Fibroblast of skin of back (primary cell): Measurements from ENCODE around the gene AIG1. TPM values are rescaled to one million over a fixed set of nuclear protein-coding genes. Genes with fewer than 3 reads are reported as not detected.
"Not testable (repeated sequence)": the region's sequence is repeated elsewhere in the genome, so short reads cannot be mapped to it uniquely, and the experiment has no call there.

ENCODE experiments used
- DNase-seq: peaks from one replicate; pipeline ENCODE4 v3.0.0-alpha.2; 2013
- polyA plus RNA-seq, 2 experiments: library from polyadenylated mRNA; unstranded; fragments of 120-200 nt; gene quantifications; one replicate each; pipeline ENCODE4 v1.2.1, GENCODE V29; 2013; ENCODE audit not compliant: insufficient read length in 2 of 2

AIG1 gene, protein sequence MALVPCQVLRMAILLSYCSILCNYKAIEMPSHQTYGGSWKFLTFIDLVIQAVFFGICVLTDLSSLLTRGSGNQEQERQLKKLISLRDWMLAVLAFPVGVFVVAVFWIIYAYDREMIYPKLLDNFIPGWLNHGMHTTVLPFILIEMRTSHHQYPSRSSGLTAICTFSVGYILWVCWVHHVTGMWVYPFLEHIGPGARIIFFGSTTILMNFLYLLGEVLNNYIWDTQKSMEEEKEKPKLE
- 19.4 TPM for polyA plus RNA-seq (2013, experiment 1 of 2; ENCODE audit: insufficient read length)
- 24.7 TPM for polyA plus RNA-seq (2013, experiment 2 of 2; ENCODE audit: insufficient read length)

DNA sequence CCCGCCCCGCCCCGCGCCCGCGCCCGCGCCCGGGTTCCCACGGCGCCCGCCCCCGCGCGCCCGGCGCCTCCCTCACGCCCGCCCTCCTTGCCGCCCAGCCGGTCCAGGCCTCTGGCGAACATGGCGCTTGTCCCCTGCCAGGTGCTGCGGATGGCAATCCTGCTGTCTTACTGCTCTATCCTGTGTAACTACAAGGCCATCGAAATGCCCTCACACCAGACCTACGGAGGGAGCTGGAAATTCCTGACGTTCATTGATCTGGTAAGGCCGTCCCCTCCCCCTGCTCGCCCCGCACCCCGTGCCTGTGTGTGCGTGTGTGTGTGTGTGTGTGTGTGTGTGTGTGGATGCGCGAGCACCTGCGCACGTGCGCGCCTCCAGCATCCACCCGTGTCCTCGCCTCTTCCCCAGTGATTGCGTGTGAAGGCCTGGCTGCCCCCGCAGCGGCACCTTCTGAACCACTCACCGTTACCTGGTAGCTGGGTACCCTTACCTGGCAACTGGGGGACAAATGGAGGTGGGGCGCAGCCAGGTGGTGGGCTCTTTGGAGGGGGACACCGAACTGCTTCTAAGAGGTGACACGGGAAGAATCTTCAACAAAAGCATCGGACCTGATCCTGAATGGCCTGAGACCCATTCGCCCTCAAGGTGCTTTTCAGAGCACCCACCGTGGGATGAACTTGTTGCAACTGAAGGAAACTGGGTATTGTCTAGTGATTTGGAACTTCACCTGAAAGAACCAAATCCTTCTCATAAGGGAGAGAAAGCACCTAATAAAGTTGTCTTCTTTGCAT is at the start of gene AIG1:
Gene AIG1, plus strand, starts transcription at position 84 of the 791 bp plus-strand sequence. Its CDS starts 37 bp downstream, at position 121.
- DNase-seq: no peak

- peak; percentile 7 for DNase-seq
Measured at GRCh38 chr6:143014764-143015163, 45.9 kb upstream of the AIG1 start.

DNA sequence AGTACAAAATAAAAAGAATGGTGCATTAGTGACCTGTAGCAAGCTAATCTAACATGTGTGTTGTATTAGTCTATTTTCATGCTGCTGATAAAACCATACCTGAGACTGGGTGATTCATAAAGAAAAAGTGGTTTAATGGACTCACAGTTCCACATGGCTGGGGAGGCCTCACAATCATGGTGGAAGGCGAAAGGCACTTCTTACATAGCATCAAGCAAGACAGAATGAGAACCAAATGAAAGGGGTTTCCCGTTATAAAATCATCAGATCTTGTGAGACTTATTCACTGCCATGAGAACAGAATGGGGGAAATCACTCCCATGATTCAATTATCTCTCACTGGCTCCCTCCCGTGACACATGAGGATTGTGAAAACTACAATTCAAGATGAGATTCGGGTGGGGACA is 45.4 kb upstream of the AIG1 start:
- DNase-seq: no peak

GRCh38 chr6:143018955-143019354 is 41.7 kb upstream of the AIG1 start:
- DNase-seq: no peak

- DNase-seq: not testable (repeated sequence)
Measured at GRCh38 chr6:143020862-143021261, 39.8 kb upstream of the AIG1 start.

DNA sequence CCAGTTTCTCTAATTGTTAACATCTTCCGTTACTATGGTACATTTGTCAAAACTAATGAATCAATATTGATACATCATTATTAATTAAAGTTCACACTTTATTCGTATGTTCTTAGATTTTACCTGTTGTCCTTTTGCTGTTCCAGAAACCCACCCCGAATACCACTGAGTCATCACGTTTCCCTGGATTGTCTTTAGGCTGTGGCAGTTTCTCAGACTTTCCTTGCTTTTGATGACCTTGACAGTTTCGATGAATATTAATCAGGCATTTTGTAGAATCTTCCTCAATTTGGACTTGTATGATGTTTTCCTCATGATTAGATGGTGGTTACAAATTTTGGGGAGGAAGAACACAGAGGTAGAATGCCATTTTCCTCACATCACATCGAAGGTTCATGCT is 39.1 kb upstream of the AIG1 start:
- no peak for DNase-seq

DNA sequence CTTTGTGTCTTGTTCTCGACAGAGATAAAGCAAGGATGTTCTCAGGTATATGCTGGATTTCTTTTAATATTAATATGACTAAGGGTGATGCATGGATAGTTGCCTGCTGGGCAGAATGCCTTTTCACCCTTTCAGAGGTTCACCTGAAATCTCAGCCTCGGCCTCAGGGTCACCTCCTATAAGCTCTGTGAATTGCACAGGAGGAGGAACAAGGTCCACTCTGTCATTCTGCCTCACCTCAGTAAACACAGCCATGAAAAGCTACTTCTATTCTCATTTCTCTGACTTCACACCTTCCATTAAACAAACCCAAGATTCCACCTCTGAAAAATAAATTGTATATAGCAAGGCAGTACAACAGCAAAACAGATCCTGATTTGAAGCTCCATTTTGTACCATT is 38.1 kb upstream of the AIG1 start:
- no peak for DNase-seq

DNA sequence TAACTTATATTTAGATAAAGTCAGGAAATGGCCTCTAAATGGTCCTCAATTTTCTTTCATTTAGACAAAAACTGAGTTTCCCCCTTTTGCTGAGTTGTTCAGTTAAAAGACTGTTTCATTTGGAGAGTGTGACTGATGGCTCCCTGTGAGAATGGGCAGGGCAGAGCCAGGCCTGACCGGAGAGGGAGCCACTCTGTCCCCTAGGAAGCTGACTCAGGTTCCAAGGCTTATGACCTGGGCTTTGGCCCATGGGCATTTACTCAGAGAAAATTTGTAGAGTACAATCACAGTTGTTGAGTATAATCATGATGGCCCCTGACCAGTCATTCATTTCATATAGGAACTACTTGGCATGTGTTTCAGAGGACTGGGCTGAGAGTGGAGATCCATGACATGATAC is 37.0 kb upstream of the AIG1 start:
- DNase-seq: no peak

GRCh38 chr6:143024977-143025376 is 35.7 kb upstream of the AIG1 start:
- no peak for DNase-seq

DNA sequence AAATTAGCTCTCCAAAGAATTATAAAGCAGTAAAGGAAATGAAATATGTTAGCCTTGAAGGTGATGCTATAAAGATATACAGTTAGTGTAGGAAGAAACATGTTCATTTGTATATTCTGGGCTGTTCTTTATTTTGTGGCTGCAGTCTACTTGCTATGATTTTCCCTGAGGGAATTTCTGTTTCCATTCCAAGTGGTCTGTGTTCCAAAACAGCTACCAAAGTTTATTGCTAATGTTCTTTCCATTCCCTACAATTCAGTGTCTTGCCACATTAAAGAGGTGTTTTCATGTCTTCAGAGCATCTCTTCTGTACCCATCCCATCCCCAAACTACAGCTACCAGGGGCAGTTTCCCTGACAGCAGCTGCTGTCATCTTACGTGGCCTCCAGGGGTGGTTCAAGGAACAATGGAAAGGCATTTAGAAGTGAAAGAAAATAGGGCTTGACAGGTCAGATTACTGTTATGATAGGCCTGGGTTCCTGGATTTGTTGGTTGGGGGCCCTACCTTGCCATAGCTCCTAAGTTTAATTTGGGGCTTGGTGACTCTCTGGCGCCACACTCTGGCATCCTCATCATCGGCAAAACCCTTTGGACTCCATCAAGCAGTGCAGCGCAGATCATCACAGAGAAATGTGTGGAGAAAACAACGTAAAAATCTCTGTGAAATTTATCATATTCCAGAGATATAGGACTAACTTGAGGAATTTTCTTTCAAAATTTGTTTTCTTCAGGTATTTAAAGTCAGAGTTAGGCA is 33.8 kb upstream of the AIG1 start:
- peak; percentile 26 for DNase-seq

DNA sequence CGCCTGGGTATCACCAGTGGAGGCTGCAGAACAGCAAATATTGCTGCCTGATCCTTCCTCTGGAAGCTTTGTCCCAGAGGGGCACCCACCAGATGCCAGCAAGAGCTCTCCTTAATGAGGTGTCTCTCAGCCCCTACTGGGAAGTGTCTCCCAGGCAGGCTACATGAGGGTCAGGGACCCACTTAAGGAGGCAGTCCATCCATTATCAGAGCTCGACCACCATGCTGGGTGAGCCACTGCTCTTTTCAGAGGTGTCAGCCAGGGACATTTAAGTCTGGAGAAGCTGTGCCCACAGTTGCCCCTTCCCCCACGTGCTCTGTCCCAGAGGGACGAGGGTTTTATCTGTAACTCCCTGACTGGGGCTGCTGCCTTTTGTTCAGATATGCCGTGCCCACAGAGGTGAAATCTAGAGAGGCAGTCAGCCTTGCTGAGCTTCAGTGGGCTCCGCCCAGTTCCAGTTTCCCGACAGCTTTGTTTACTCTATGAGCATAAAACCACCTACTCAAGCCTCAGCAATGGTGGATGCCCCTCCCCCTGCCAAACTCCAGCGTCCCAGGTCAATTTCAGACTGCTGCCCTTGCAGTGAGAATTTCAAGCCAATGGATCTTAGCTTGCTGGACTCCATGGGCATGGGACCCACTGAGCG is 25.9 kb upstream of the AIG1 start:
- DNase-seq: no peak

- no peak for DNase-seq
Measured at GRCh38 chr6:143037470-143037869, 23.2 kb upstream of the AIG1 start.

GRCh38 chr6:143038833-143039232 is 21.9 kb upstream of the AIG1 start:
- DNase-seq: no peak

- DNase-seq: no peak
Measured at GRCh38 chr6:143039548-143039947, 21.1 kb upstream of the AIG1 start.

- no peak for DNase-seq
Measured at GRCh38 chr6:143040018-143040417, 20.7 kb upstream of the AIG1 start.

- not testable (repeated sequence) for DNase-seq
Measured at GRCh38 chr6:143044345-143044744, 16.3 kb upstream of the AIG1 start.

DNA sequence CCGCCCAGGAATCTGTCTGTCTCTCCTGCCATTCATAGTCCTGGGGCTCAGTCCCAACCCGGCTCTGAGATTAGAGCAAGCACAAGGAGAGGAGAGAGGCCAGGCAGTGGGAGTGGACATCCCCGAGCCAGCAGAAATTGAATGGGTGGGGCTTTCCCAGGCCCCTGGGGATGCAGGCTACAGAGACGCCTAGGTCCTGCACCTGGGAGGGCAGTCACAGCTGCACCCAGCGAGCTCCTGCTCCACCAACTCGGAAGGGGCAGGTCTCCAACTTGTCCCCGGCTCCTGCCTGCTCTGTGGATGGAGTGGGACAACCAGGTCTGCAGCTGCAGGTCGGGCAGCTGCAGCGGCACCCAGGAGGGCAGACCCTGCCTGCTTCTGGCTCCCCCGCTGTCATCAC is 11.1 kb upstream of the AIG1 start:
- no peak for DNase-seq

GRCh38 chr6:143050509-143050908 is 10.2 kb upstream of the AIG1 start:
- no peak for DNase-seq

GRCh38 chr6:143052282-143052681 is 8.4 kb upstream of the AIG1 start:
- no peak for DNase-seq

- no peak for DNase-seq
Measured at GRCh38 chr6:143053856-143054255, 6.8 kb upstream of the AIG1 start.

DNA sequence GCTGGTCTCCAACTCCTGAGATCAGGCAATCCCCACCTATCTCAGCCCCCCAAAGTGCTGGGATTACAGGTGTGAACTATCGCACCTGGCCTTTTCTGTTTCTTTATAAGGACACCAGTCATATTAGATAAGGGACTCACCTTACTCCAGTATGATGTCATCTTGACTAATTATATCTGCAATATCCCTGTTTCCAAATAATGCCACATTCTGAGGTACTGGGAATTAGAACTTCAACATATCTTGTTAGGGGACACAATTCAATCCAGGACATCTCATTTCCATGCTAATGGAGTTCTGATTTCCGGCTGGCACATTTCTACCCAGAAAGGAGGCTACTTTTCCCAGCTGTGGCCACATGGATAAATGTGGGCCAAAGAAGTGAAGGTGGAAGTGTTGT is 6.4 kb upstream of the AIG1 start:
- DNase-seq: no peak

DNA sequence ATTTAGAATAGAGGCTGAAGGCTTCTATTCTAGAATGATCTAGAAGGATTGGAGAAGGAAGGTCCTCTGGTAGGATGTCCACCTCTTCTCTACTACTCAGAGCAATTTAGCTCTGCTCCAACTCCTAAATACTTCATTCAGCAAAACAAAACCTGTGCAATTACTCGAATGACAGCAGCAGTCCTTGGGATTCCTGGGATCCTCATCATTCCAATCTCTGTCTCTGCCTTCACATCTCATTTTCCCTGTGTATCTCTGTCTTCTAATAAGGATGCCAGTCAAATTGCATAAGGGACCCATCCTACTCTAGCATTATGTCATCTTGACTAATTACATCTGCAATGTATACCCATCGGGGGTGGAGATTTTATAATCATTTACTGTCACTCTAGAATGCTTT is 5.5 kb upstream of the AIG1 start:
- DNase-seq: no peak

- no peak for DNase-seq
Measured at GRCh38 chr6:143055891-143056290, 4.8 kb upstream of the AIG1 start.
